ENCODE measurements around the gene ZNF8. TPM values are rescaled to one million over a fixed set of nuclear protein-coding genes. Genes with fewer than 3 reads are reported as not detected.

The ZNF8 gene
- total RNA-seq, 2 experiments from 2014 or later = 7.1 to 7.8 TPM

DNA sequence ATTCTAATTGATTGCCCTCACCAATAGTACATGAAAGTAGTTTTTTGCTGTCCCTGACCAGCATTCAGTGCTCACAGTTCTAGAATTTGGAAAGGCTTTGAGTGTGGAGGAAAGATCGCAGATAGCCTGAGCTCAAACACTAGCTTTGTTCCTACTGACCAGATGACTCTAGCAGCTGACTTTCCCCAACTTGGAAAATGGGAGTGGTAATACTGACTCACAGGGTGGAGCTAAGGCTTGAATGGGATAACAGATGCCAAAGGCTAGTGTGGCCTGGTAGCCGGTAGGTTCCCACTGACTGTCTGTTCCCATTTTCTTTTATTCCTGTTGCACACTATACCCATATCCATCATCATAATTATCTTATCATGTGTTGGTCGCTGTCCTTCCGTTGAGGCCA, 51.7 kb downstream of the ZNF8 start:
- POLR2A ChIA-PET = interaction anchor here (0.9 kb wide), 1 partner anchor 63 kb away, joined by 3 read pairs; no protein-coding TSS in a partner anchor
- no peak overlapping the region for H2AFZ ChIP-seq (ENCODE audit: low read length)
- TF ChIP-seq EZH2phosphoT487 (IDR thresholded peaks at IDR 0.05; ENCODE audit: borderline replicate concordance, low read depth, low read length) = no peak
- TF ChIP-seq CTCF (conservative IDR thresholded peaks at IDR 0.05; ENCODE audit: low read length) = no peak
- H3K27ac ChIP-seq (ENCODE audit: low read depth, low read length, poor library complexity, severe bottlenecking) = no peak overlapping the region
- H3K36me3 ChIP-seq (ENCODE audit: insufficient read depth, low read length) = peaks cover 3% of the 10 kb centered on the region; the same call in 1 of the 2 replicates
- BruUV-seq (replicated peaks) = no TSS peak
- H3K9me2 ChIP-seq (ENCODE audit: insufficient read depth, low read length) = no peaks in the 10 kb centered on the region
- no peak for DNase-seq (ENCODE audit: low spot score)
- H3K79me2 ChIP-seq (ENCODE audit: insufficient read depth, low read depth, low read length) = peaks cover 4% of the 10 kb centered on the region; the same call in 1 of the 2 replicates
- no peak overlapping the region for H3K4me2 ChIP-seq (ENCODE audit: low read length)
- no peak overlapping the region for H3K4me3 ChIP-seq (ENCODE audit: low read depth, low read length, poor library complexity, severe bottlenecking)
- no peaks in the 10 kb centered on the region for H4K20me1 ChIP-seq (ENCODE audit: insufficient read depth, low read length)
- H3K4me1 ChIP-seq (ENCODE audit: insufficient read depth, low read length, poor library complexity, severe bottlenecking) = peaks cover 14% of the 10 kb centered on the region
- no peaks in the 10 kb centered on the region for H3K9me3 ChIP-seq (ENCODE audit: low read length)
- CTCF ChIA-PET (ENCODE audit: unreplicated experiment) = no interaction called here
- intact Hi-C loops (cut with micrococcal nuclease; ENCODE audit: unreplicated experiment) = no loop called here

DNA sequence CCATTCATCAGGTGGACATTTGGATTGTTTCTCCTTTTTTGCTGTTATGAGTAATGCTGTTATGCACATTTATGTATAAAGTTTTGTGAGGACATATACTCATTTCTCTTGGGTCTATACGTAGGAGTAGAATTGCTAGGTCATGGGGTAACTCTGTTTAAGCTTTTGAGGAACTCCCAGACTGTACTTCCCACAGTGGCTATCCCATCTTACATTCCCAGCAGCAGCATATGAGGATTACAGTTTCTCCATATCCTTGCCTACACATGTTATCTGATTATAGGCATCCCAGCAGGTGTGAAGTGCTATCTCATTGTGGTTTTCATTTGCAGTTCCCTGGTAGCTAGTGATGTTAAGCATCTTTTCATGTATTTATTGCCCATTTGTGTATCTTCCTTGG, 53.9 kb downstream of the ZNF8 start:
- Histone ChIP-seq H3K36me3 (ENCODE audit: insufficient read depth, low read length) (peaks cover 3% of the 10 kb centered on the region; the same call in 1 of the 2 replicates), H3K4me3 (ENCODE audit: low read depth, low read length, poor library complexity, severe bottlenecking) (no peak overlapping the region), H2AFZ (ENCODE audit: low read length) (no peak overlapping the region), H3K9me3 (ENCODE audit: low read length) (no peaks in the 10 kb centered on the region), H3K9me2 (ENCODE audit: insufficient read depth, low read length) (no peaks in the 10 kb centered on the region), H3K4me1 (ENCODE audit: insufficient read depth, low read length, poor library complexity, severe bottlenecking) (peaks cover 6% of the 10 kb centered on the region), H4K20me1 (ENCODE audit: insufficient read depth, low read length) (no peaks in the 10 kb centered on the region), H3K4me2 (ENCODE audit: low read length) (no peak overlapping the region), H3K79me2 (ENCODE audit: insufficient read depth, low read depth, low read length) (no peaks in the 10 kb centered on the region), H3K27ac (ENCODE audit: low read depth, low read length, poor library complexity, severe bottlenecking) (no peak overlapping the region)
- no TSS peak for BruUV-seq (replicated peaks)
- intact Hi-C loops (cut with micrococcal nuclease; ENCODE audit: unreplicated experiment) = no loop called here
- CTCF ChIA-PET (ENCODE audit: unreplicated experiment) = no interaction called here
- POLR2A ChIA-PET = no interaction called here
- DNase-seq (ENCODE audit: low spot score) = no peak
- TF ChIP-seq CTCF (conservative IDR thresholded peaks at IDR 0.05; ENCODE audit: low read length) = no peak
- no peak for TF ChIP-seq EZH2phosphoT487 (IDR thresholded peaks at IDR 0.05; ENCODE audit: borderline replicate concordance, low read depth, low read length)

DNA sequence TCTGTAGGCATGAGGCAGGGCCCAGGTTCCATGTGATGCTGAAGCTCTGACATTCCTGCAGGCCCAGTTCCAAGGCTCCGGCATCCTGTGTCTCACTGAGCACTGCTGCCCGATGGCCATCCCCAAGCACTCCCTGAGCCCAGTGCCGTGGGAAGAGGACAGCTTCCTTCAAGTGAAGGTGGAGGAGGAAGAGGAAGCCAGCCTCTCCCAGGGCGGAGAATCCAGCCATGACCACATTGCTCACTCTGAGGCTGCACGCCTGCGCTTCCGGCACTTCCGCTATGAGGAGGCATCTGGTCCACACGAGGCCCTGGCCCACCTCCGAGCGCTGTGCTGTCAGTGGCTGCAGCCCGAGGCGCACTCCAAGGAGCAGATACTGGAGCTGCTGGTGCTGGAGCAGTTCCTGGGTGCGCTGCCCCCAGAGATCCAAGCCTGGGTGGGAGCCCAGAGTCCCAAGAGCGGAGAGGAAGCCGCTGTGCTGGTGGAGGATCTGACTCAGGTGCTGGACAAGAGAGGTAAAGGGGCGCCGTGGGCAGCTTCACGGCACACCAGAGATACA, 56.0 kb downstream of the ZNF8 start:
- no TSS peak for BruUV-seq (replicated peaks)
- Histone ChIP-seq H3K36me3 (ENCODE audit: insufficient read depth, low read length) (peaks cover 15% of the 10 kb centered on the region; the same call in 1 of the 2 replicates), H3K4me2 (ENCODE audit: low read length) (no peak overlapping the region), H3K4me1 (ENCODE audit: insufficient read depth, low read length, poor library complexity, severe bottlenecking) (no peaks in the 10 kb centered on the region), H3K79me2 (ENCODE audit: insufficient read depth, low read depth, low read length) (no peaks in the 10 kb centered on the region), H3K9me2 (ENCODE audit: insufficient read depth, low read length) (no peaks in the 10 kb centered on the region), H3K9me3 (ENCODE audit: low read length) (no peaks in the 10 kb centered on the region), H2AFZ (ENCODE audit: low read length) (no peak overlapping the region), H4K20me1 (ENCODE audit: insufficient read depth, low read length) (no peaks in the 10 kb centered on the region), H3K27ac (ENCODE audit: low read depth, low read length, poor library complexity, severe bottlenecking) (no peak overlapping the region), H3K4me3 (ENCODE audit: low read depth, low read length, poor library complexity, severe bottlenecking) (no peak overlapping the region)
- intact Hi-C loops (cut with micrococcal nuclease; ENCODE audit: unreplicated experiment) = no loop called here
- no peak for TF ChIP-seq EZH2phosphoT487 (IDR thresholded peaks at IDR 0.05; ENCODE audit: borderline replicate concordance, low read depth, low read length)
- TF ChIP-seq CTCF (conservative IDR thresholded peaks at IDR 0.05; ENCODE audit: low read length) = no peak
- DNase-seq (ENCODE audit: low spot score) = no peak
- ChIA-PET CTCF (ENCODE audit: unreplicated experiment) (no interaction called here), POLR2A (no interaction called here)
